GM19239 (cell line): ENCODE data around the gene RUNDC1.

Source experiments
- DNase-seq: peaks from one replicate; pipeline ENCODE4 v3.0.0; 2011; ENCODE audit warnings: low spot score; ENCODE audit not compliant: insufficient read length
- FAIRE-seq: peaks from 2 replicates; lab custom pipeline; 2011; peaks lifted over from hg19 to GRCh38; lab: Jason Lieb, UNC

The RUNDC1 gene

DNA sequence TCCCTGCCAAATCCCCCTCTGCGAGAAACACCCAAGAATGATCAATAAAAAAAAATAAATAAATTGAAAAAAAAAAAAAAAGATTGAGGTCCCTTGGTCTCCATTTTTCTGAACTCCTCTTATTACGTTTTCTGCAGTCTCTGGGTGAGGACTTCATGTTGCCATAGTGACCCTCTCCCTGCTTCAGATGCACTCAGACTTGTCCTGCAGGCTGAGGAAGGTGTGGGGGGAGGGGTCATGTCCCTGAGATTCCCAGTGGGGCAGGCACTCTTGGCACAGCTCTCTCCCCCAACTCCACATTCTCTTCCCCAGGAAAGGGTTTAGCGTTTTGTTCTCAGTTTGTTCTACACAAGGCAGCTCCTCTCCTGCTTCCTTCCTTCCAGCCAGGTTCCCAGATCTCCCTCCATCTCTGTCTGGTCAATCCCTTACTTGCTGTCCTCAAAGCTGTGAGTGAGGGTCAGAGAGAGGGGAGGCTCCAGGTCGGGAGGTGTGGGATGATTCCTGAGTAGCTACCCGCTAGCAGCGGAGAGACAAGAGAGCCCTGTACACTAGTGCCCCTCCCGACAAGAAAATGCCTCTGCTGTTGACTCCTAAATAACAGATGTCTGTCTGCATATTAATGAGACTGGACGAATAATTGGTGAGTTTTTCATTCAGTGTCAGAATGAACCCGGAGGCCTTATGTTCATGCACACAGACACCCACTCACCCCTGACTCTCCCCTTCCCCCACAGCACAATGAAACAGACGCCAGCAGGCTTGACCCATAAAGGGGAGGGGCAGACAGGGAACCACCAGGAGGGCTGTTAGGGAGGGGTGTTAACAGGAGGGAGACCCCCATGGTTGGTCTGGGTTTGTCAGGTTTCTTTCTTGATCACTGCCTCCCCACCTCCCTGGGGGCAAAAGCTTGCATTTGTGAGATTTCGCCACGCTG lies 53.9 kb downstream of the RUNDC1 start:
- FAIRE-seq: no peak
- no peak for DNase-seq

DNA sequence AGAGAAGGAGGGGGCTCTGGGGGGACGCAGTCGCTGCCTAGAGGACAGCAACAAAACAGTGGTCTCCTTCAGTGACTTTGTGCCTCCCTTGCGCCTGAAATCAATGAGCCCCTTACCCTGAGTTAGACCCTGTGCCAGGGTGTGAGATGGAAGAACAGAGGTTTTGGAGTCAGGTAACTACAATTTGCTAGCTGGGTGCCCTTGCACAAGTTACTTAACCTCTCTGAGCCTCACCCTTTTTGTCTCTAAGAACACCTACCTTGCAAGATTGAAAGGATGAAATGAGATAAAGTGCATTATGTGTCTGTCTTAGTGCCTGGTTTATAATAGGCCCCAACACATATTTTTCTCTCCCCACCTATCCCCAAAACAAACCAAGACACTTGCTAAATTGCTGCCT lies 54.5 kb downstream of the RUNDC1 start:
- no peak for FAIRE-seq
- DNase-seq: no peak

DNA sequence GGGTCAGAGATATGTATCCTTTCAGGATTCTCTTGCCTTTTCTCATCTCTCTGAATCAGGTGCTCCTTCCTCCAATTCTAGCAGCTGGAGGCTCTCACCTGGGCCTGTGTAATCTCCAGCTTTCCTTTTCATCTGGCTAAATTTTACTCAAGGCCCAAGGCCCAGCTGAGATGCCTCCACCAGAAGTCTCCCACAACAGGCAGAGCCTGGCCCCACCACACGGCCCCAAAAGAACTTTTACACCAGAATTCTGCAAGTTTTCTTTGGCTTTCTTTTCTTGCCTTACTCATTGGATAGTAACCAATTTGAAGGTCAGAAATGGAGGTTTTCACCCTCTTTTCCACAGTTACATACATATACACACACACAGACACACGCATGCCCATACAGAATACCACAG lies 59.3 kb downstream of the RUNDC1 start:
- no peak for FAIRE-seq
- no peak for DNase-seq

DNA sequence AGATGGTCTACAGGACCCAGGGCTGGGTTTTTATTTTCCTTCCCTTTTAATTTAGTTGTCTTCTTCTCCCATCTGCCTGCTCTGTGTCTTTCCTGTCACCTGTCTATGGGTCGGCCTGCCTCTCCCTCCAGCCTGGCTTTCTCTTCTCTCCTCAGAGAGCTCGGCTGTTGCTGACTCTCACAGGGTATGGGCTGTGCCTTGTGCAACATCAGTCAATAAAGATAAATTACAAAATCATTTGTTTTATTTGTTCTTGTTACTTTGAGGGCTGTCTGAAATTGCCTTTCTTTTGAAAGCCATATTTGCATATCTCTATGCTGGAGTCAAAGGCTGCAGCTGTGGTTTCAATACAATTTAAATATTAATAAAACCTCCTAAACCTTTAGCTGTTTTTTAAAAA lies 60.3 kb downstream of the RUNDC1 start:
- DNase-seq (no peak), FAIRE-seq (no peak)

DNA sequence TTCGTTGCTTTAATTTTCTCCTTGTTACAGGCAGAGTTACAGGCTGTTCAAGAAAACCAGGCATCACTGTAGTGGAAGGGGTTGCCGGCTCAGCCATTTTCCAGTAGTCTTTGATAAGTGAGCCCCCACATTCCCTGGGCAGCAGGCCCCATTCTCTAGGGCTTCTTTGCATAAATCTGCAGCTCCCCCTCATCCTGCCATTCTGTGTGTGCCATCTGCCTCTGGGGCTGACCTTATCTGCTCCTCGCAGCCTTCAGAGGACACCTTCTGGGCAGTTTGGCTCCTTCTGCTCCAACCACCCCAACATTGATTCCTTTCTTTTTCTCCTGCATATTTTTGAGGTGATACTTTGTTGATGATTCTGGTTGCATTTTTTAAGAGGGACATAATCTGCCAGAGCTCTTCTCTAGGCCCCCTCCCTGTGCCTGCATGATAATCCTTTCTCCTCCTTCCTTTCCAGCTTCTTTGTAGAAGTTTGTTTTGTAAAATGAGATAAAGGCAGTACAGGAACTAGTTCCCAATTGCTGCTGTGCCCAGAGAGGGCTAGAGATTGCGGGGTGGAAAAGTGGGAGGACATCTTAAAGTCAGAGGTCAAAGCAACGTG lies 61.8 kb downstream of the RUNDC1 start:
- no peak for FAIRE-seq
- DNase-seq: no peak
